ENCODE data around the gene BOD1L2. TPM values are rescaled to one million over a fixed set of nuclear protein-coding genes. Genes with fewer than 3 reads are reported as not detected.

Gene BOD1L2
- total RNA-seq, 1 donor from 2014 or later: not detected

- no peak for DNase-seq (ENCODE audit: extremely low read depth, low read depth, low spot score)
Measured at GRCh38 chr18:57149531-57149930, 2.6 kb downstream of the BOD1L2 start.

GRCh38 chr18:57150081-57150480 is 3.2 kb downstream of the BOD1L2 start:
- no peak for DNase-seq (ENCODE audit: extremely low read depth, low read depth, low spot score)

- no peak for DNase-seq (ENCODE audit: extremely low read depth, low read depth, low spot score)
Measured at GRCh38 chr18:57150828-57151227, 3.9 kb downstream of the BOD1L2 start.

- DNase-seq (ENCODE audit: extremely low read depth, low read depth, low spot score): no peak
Measured at GRCh38 chr18:57154191-57154830, 7.4 kb downstream of the BOD1L2 start.

- DNase-seq (ENCODE audit: extremely low read depth, low read depth, low spot score): no peak
Measured at GRCh38 chr18:57164401-57164800, 17.5 kb downstream of the BOD1L2 start.

- DNase-seq (ENCODE audit: extremely low read depth, low read depth, low spot score): no peak
Measured at GRCh38 chr18:57167617-57168308, 20.9 kb downstream of the BOD1L2 start.

- DNase-seq (ENCODE audit: extremely low read depth, low read depth, low spot score): no peak
Measured at GRCh38 chr18:57171026-57171425, 24.1 kb downstream of the BOD1L2 start.

GRCh38 chr18:57175532-57175931 is 28.6 kb downstream of the BOD1L2 start:
- DNase-seq (ENCODE audit: extremely low read depth, low read depth, low spot score): no peak

- DNase-seq (ENCODE audit: extremely low read depth, low read depth, low spot score): no peak
Measured at GRCh38 chr18:57185434-57185833, 38.5 kb downstream of the BOD1L2 start.

GRCh38 chr18:57188851-57189557 is 42.1 kb downstream of the BOD1L2 start:
- DNase-seq (ENCODE audit: extremely low read depth, low read depth, low spot score): no peak

GRCh38 chr18:57190026-57190425 is 43.1 kb downstream of the BOD1L2 start:
- DNase-seq (ENCODE audit: extremely low read depth, low read depth, low spot score): no peak

GRCh38 chr18:57194070-57194469 is 47.2 kb downstream of the BOD1L2 start:
- no peak for DNase-seq (ENCODE audit: extremely low read depth, low read depth, low spot score)

GRCh38 chr18:57194622-57195021 is 47.7 kb downstream of the BOD1L2 start:
- DNase-seq (ENCODE audit: extremely low read depth, low read depth, low spot score): no peak

GRCh38 chr18:57195341-57195740 is 48.5 kb downstream of the BOD1L2 start:
- no peak for DNase-seq (ENCODE audit: extremely low read depth, low read depth, low spot score)

GRCh38 chr18:57197261-57197660 is 50.4 kb downstream of the BOD1L2 start:
- no peak for DNase-seq (ENCODE audit: extremely low read depth, low read depth, low spot score)

- DNase-seq (ENCODE audit: extremely low read depth, low read depth, low spot score): no peak
Measured at GRCh38 chr18:57198073-57198472, 51.2 kb downstream of the BOD1L2 start.

Other genes starting within 250 kb of the BOD1L2 start
- gene ST8SIA3, start 205.5 kb downstream of the BOD1L2 start, total RNA-seq: not detected in 2 replicates